Endothelial cell of umbilical vein (primary cell): ENCODE data around the gene OR6N2. TPM values are rescaled to one million over a fixed set of nuclear protein-coding genes. Genes with fewer than 3 reads are reported as not detected.

Experiments used
- BruUV-seq: library from RNA; stranded (reverse); fragments of 400-500 nt; replicated peaks from 2 replicates; lab custom pipeline; 2021; lab: Mats Ljungman, UMichigan
- CTCF ChIA-PET: fragments of 300-600, 350-600 bp; sonication (Branson Sonifier 250); formaldehyde crosslinking; loops from one replicate; lab custom pipeline; 2021; ENCODE audit warnings: antibody characterized with exemption, inconsistent platforms; lab: Charles Lee
- POLR2A ChIA-PET: fragments of 300-600, 350-600 bp; sonication (Branson Sonifier 250); formaldehyde crosslinking; loops from one replicate; lab custom pipeline; 2021; ENCODE audit warnings: antibody characterized with exemption, inconsistent platforms; lab: Charles Lee
- DNase-seq: peaks from one replicate; pipeline ENCODE4 v3.0.0-alpha.2; 2011; ENCODE audit warnings: low read depth, low spot score
- FAIRE-seq: peaks from 2 replicates; lab custom pipeline; 2011; peaks lifted over from hg19 to GRCh38; lab: Jason Lieb, UNC
- H2AFZ ChIP-seq: 2 replicates; pipeline ENCODE4 v1.6.0; 2012; ENCODE audit warnings: low read depth, low read length, control low read depth, inconsistent platforms
- H3K27ac ChIP-seq: 2 replicates; pipeline ENCODE4 v1.5.1; 2011; ENCODE audit warnings: low read depth, mild to moderate bottlenecking, control low read depth, low read length, moderate library complexity; ENCODE audit not compliant: insufficient read depth
- H3K27me3 ChIP-seq, 2 experiments: 2 replicates each; pipeline versions ENCODE4 v1.6.0 to v1.6.1; 2011; ENCODE audit warnings: low read length in 2 of 2, mixed read lengths in 1 of 2; ENCODE audit not compliant: control insufficient read depth in 2 of 2, insufficient read depth in 2 of 2
- H3K36me3 ChIP-seq, 2 experiments: 2 replicates in 1 of 2; 3 replicates in 1 of 2; pipeline ENCODE4 v1.5.1; 2011; ENCODE audit warnings: low read length in 2 of 2, mild to moderate bottlenecking in 1 of 2, moderate library complexity in 1 of 2; ENCODE audit not compliant: control insufficient read depth in 2 of 2, insufficient read depth in 2 of 2; ENCODE audit errors: extremely low read depth in 1 of 2
- H3K4me1 ChIP-seq: 3 replicates; pipeline ENCODE4 v1.5.1; 2011; ENCODE audit warnings: mild to moderate bottlenecking, low read length; ENCODE audit not compliant: control insufficient read depth, insufficient read depth; ENCODE audit errors: extremely low read depth
- H3K4me2 ChIP-seq: 2 replicates; pipeline ENCODE4 v1.6.1; 2011; ENCODE audit warnings: low read length, control low read depth, mixed read lengths; ENCODE audit not compliant: insufficient read depth
- H3K4me3 ChIP-seq, 3 experiments: fragments of 200-600 bp in 1 of 3; sonication (generic), shearing (Covaris generic) in 1 of 3; replicated peaks in 1 of 3; 2 replicates each; pipeline ENCODE4 v1.5.1; 2011 to 2016; ENCODE audit warnings: control low read depth in 3 of 3, low read length in 3 of 3, mild to moderate bottlenecking in 2 of 3, inconsistent platforms in 1 of 3, low read depth in 1 of 3, moderate library complexity in 1 of 3; ENCODE audit not compliant: insufficient read depth in 1 of 3
- H3K79me2 ChIP-seq: 2 replicates; pipeline ENCODE4 v1.6.0; 2012; ENCODE audit warnings: low read length, inconsistent platforms; ENCODE audit not compliant: control insufficient read depth, insufficient read depth
- H3K9ac ChIP-seq: replicated peaks from 2 replicates; pipeline ENCODE3; 2011; ENCODE audit warnings: low read length, control low read depth; ENCODE audit not compliant: insufficient read depth; ENCODE audit errors: extremely low read depth
- H3K9me1 ChIP-seq: replicated peaks from 3 replicates; pipeline ENCODE4 v1.6.0; 2011; ENCODE audit warnings: mild to moderate bottlenecking, low read length; ENCODE audit not compliant: control insufficient read depth, insufficient read depth; ENCODE audit errors: extremely low read depth
- H3K9me3 ChIP-seq: replicated peaks from 2 replicates; pipeline ENCODE4 v1.5.1; 2012; ENCODE audit warnings: low read length, inconsistent platforms; ENCODE audit not compliant: control insufficient read depth, insufficient read depth
- H4K20me1 ChIP-seq: replicated peaks from 2 replicates; pipeline ENCODE3; 2011; ENCODE audit warnings: mild to moderate bottlenecking, low read length; ENCODE audit not compliant: control insufficient read depth, insufficient read depth; ENCODE audit errors: extremely low read depth
- EZH2 ChIP-seq: IDR thresholded peaks from 2 replicates; pipeline ENCODE4 v1.6.1; 2012; ENCODE audit warnings: borderline replicate concordance, low read depth, mild to moderate bottlenecking, moderate library complexity, low read length, inconsistent platforms; ENCODE audit not compliant: severe bottlenecking
- FOS ChIP-seq: IDR thresholded peaks from 2 replicates; pipeline ENCODE4 v1.6.1; 2011; ENCODE audit warnings: mild to moderate bottlenecking, low read length, moderate library complexity, borderline replicate concordance; ENCODE audit not compliant: insufficient read depth
- GATA2 ChIP-seq: IDR thresholded peaks from 2 replicates; pipeline ENCODE4 v1.7.0; 2011; ENCODE audit warnings: low read depth, mild to moderate bottlenecking, moderate library complexity, mixed read lengths, low read length; ENCODE audit not compliant: insufficient read length, insufficient read depth
- JUN ChIP-seq: IDR thresholded peaks from 2 replicates; pipeline ENCODE4 v1.6.1; 2011; ENCODE audit warnings: borderline replicate concordance, low read depth; ENCODE audit not compliant: insufficient read length, insufficient read depth
- MYC ChIP-seq: IDR thresholded peaks from one replicate; pipeline ENCODE4 v1.6.1; 2011; ENCODE audit warnings: mild to moderate bottlenecking, low read depth, low read length
- POLR2A ChIP-seq: IDR thresholded peaks from 2 replicates; pipeline ENCODE4 v1.6.1; 2012; ENCODE audit warnings: low read depth, mild to moderate bottlenecking, control low read depth, low read length
- POLR2AphosphoS5 ChIP-seq: IDR thresholded peaks from 2 replicates; pipeline ENCODE4 v1.6.1; 2012; ENCODE audit warnings: low read depth, mild to moderate bottlenecking, control low read depth, low read length, moderate library complexity; ENCODE audit not compliant: insufficient read depth
- dilution Hi-C: fragments of 300-500 bp; cut with MboI; formaldehyde crosslinking; loops from one replicate; pipeline ENCODE4 v1.15.0; 2019; ENCODE audit warnings: low sequenced_read_pairs; ENCODE audit not compliant: extremely low pct_ligation_motif_present
- intact Hi-C: fragments of 100-400 bp; cut with micrococcal nuclease; formaldehyde crosslinking; loops from one replicate; pipeline ENCODE4 v1.10.0; 2022
- polyA plus RNA-seq, 4 experiments: library from polyadenylated mRNA; depleted of rRNA in 3 of 4; stranded (reverse) in 3 of 4; unstranded in 1 of 4; fragments of >200 nt; gene quantifications; 2 replicates each; pipeline versions ENCODE4 v1.2.1 to v1.2.3, GENCODE V29; 2011 to 2012; ENCODE audit warnings: missing spikeins in 1 of 4
- total RNA-seq: library from RNA; stranded (reverse); gene quantifications from 2 replicates; pipeline ENCODE4 v1.2.3, GENCODE V29; 2021
- TF ChIP-seq, protein P1 (sequence below): IDR thresholded peaks from 2 replicates; pipeline ENCODE4 v1.6.1; 2011; ENCODE audit not compliant: insufficient read depth, insufficient read length
- TF ChIP-seq, protein P2 (sequence below), 2 donors: IDR thresholded peaks; 1 replicate in 1 of 2; 2 replicates in 1 of 2; pipeline ENCODE4 v1.5.1; 2011; ENCODE audit warnings: low read length in 2 of 2, mild to moderate bottlenecking in 2 of 2, moderate library complexity in 2 of 2, control low read depth in 1 of 2, inconsistent platforms in 1 of 2, low read depth in 1 of 2; ENCODE audit not compliant: insufficient read depth in 1 of 2; ENCODE audit errors: extremely low read depth in 1 of 2

The OR6N2 gene
- total and polyA plus RNA-seq, 2 donors (not counting 3 experiments of a cell fraction or from before 2014, with no cell fraction given) = not detected

DNA sequence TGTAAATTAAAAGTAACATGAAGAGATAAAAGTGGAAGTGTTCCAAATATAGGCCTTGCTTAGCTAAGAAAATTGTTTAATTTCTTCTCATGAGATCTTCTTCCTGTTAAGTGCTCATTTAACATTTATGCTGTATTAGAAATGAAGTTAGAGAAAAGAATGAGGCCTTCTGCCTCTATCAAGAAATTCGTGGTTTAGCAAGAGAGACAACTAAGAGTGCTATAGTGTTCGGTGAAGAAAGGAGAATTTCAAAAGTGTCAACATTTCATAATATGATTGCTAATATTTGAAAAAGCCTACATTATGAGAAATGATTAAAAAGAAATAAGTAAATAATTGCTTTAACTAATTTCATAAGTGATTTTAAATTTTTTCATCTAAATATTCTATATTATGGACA lies 31.3 kb upstream of the OR6N2 start:
- H3K36me3 ChIP-seq = no peaks in the 10 kb centered on the region
- no peak overlapping the region for H3K4me3 ChIP-seq
- TF ChIP-seq, protein P1, sequence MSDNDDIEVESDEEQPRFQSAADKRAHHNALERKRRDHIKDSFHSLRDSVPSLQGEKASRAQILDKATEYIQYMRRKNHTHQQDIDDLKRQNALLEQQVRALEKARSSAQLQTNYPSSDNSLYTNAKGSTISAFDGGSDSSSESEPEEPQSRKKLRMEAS = no peak
- no peak for TF ChIP-seq MYC
- TF ChIP-seq FOS = no peak
- TF ChIP-seq, protein P2, sequence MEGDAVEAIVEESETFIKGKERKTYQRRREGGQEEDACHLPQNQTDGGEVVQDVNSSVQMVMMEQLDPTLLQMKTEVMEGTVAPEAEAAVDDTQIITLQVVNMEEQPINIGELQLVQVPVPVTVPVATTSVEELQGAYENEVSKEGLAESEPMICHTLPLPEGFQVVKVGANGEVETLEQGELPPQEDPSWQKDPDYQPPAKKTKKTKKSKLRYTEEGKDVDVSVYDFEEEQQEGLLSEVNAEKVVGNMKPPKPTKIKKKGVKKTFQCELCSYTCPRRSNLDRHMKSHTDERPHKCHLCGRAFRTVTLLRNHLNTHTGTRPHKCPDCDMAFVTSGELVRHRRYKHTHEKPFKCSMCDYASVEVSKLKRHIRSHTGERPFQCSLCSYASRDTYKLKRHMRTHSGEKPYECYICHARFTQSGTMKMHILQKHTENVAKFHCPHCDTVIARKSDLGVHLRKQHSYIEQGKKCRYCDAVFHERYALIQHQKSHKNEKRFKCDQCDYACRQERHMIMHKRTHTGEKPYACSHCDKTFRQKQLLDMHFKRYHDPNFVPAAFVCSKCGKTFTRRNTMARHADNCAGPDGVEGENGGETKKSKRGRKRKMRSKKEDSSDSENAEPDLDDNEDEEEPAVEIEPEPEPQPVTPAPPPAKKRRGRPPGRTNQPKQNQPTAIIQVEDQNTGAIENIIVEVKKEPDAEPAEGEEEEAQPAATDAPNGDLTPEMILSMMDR (IDR thresholded peaks at IDR 0.05; ENCODE audit: extremely low read depth in 1 of 2, insufficient read depth in 1 of 2, low read depth in 1 of 2, low read length in 2 of 2) = no peak
- H3K9ac ChIP-seq = no peak overlapping the region
- H3K4me2 ChIP-seq = no peak overlapping the region
- H3K27me3 ChIP-seq = no peaks in the 10 kb centered on the region
- no peaks in the 10 kb centered on the region for H3K4me1 ChIP-seq
- no peak for DNase-seq
- intact Hi-C loops = no loop called here
- H2AFZ ChIP-seq = no peak overlapping the region
- H3K27ac ChIP-seq = no peak overlapping the region
- FAIRE-seq = no peak
- H3K9me3 ChIP-seq = no peaks in the 10 kb centered on the region
- ChIA-PET POLR2A (no interaction called here), CTCF (no interaction called here)
- no peaks in the 10 kb centered on the region for H3K79me2 ChIP-seq
- dilution Hi-C loops = no loop called here
- no peaks in the 10 kb centered on the region for H3K9me1 ChIP-seq
- no peaks in the 10 kb centered on the region for H4K20me1 ChIP-seq
- BruUV-seq = no TSS peak

DNA sequence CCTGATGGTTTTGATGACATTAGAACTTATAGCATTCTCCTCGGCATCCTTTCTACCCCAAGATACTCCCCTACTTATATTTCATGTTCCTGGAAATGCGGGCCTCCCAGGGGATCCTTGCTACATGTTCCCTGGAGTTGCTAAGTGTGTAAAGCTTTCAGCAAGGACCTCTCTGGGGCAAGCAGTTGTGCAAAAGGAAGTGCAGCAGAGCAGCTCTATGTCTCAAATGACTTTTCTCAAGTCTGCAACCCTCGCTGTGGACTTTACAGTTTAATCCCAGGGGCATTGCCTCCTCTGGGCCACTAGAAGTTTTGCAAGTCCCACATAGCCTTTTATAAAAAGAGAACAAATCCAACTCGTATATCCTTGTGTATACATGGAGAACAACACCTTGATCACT lies 29.3 kb upstream of the OR6N2 start:
- CTCF ChIA-PET = no interaction called here
- Histone ChIP-seq H3K4me1 (no peaks in the 10 kb centered on the region), H2AFZ (no peak overlapping the region), H3K36me3 (no peaks in the 10 kb centered on the region), H3K9me1 (no peaks in the 10 kb centered on the region), H4K20me1 (no peaks in the 10 kb centered on the region), H3K79me2 (no peaks in the 10 kb centered on the region), H3K27ac (no peak overlapping the region), H3K4me2 (no peak overlapping the region), H3K9me3 (no peaks in the 10 kb centered on the region), H3K9ac (no peak overlapping the region), H3K4me3 (no peak overlapping the region), H3K27me3 (no peaks in the 10 kb centered on the region)
- intact Hi-C loops (no loop called here), dilution Hi-C loops (no loop called here)
- FAIRE-seq (no peak), DNase-seq (no peak)
- BruUV-seq = no TSS peak
- POLR2A ChIA-PET = no interaction called here
- no peak for TF ChIP-seq POLR2AphosphoS5
- TF ChIP-seq GATA2 = no peak
- no peak for TF ChIP-seq MYC
- TF ChIP-seq, protein P1 = no peak
- no peak for TF ChIP-seq JUN
- TF ChIP-seq POLR2A = no peak
- TF ChIP-seq FOS = no peak
- TF ChIP-seq, protein P2 (IDR thresholded peaks at IDR 0.05; ENCODE audit: extremely low read depth in 1 of 2, insufficient read depth in 1 of 2, low read depth in 1 of 2, low read length in 2 of 2) = no peak
- no peak for TF ChIP-seq EZH2
